BJ (cell line): ENCODE data around the gene NSDHL. TPM values are rescaled to one million over a fixed set of nuclear protein-coding genes. Genes with fewer than 3 reads are reported as not detected.

Source experiments
- CTCF ChIA-PET: fragments of 350-600 bp; formaldehyde crosslinking; extraction: SDS; loops from one replicate; lab custom pipeline; 2021; ENCODE audit warnings: antibody characterized with exemption, inconsistent platforms; lab: Yijun Ruan, JAX
- POLR2A ChIA-PET: fragments of 300-600 bp; sonication (Branson Sonifier 250); formaldehyde crosslinking; extraction: SDS; loops from one replicate; lab custom pipeline; 2021; ENCODE audit warnings: antibody characterized with exemption; lab: Charles Lee
- DNase-seq: peaks from one replicate; pipeline ENCODE4 v3.0.0-alpha.2; 2011; ENCODE audit warnings: low read depth
- H3K27me3 ChIP-seq: 2 replicates; pipeline ENCODE4 v1.6.0; 2011; ENCODE audit warnings: low read length; ENCODE audit not compliant: control insufficient read depth, insufficient read depth
- H3K36me3 ChIP-seq: 2 replicates; pipeline ENCODE4 v1.5.1; 2011; ENCODE audit warnings: low read length; ENCODE audit not compliant: control insufficient read depth, insufficient read depth
- H3K4me3 ChIP-seq: 2 replicates; pipeline ENCODE4 v1.5.1; 2011; ENCODE audit warnings: low read depth, mild to moderate bottlenecking, control low read depth, low read length
- polyA plus RNA-seq: library from polyadenylated mRNA; depleted of rRNA; stranded (reverse); fragments of >200 nt; gene quantifications from 2 replicates; pipeline ENCODE4 v1.2.3, GENCODE V29; 2011
- TF ChIP-seq, protein P1 (sequence below): IDR thresholded peaks from 2 replicates; pipeline ENCODE4 v1.5.1; 2011; ENCODE audit warnings: low read depth, mild to moderate bottlenecking, control low read depth, inconsistent platforms, low read length, moderate library complexity; ENCODE audit not compliant: insufficient read depth

The NSDHL gene
- polyA plus RNA-seq, 1 experiment = 13.7 TPM

DNA sequence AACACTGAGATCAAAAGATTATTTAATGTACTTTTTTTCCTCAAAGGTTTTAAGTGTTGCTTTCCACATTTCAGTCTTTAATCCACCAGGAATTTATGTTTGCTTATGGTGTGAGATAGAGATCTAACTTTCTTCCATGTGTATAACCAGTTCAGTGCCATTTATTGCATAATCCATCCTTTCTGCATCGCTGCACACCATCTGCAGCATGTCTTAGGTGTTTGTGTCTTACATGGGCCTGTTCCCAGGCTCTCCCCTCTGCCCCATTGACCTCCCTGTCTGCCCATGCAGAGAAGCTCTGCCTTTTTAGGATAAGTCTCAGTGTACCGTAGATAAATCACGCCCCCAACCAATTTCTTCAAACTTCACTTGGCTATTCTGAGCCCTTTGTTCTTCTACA, 30.3 kb downstream of the NSDHL start:
- POLR2A ChIA-PET = no interaction called here
- no peak for DNase-seq

DNA sequence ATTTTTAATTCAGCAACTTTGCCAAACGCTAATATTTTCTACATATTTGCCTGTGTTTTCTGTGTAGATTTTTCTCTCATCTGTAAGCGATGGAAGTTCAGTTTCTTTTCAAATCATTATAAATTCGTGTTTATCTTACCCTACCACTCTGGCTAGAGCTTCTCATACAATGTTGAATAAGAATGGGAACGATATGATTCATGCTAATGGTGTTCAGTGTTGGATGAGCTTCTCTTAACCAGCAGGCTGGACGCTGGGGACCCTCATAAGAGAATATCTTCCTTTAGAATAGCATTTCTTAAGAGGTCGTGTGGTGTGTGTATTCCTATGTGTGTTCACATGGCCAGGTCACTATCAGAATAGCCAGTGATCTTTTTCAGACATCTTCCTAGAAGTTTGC, 31.0 kb downstream of the NSDHL start:
- Histone ChIP-seq H3K27me3 (no peaks in the 10 kb centered on the region), H3K4me3 (no peak overlapping the region), H3K36me3 (peaks cover 10% of the 10 kb centered on the region)
- ChIA-PET CTCF (no interaction called here), POLR2A (no interaction called here)
- TF ChIP-seq, protein P1, sequence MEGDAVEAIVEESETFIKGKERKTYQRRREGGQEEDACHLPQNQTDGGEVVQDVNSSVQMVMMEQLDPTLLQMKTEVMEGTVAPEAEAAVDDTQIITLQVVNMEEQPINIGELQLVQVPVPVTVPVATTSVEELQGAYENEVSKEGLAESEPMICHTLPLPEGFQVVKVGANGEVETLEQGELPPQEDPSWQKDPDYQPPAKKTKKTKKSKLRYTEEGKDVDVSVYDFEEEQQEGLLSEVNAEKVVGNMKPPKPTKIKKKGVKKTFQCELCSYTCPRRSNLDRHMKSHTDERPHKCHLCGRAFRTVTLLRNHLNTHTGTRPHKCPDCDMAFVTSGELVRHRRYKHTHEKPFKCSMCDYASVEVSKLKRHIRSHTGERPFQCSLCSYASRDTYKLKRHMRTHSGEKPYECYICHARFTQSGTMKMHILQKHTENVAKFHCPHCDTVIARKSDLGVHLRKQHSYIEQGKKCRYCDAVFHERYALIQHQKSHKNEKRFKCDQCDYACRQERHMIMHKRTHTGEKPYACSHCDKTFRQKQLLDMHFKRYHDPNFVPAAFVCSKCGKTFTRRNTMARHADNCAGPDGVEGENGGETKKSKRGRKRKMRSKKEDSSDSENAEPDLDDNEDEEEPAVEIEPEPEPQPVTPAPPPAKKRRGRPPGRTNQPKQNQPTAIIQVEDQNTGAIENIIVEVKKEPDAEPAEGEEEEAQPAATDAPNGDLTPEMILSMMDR = no peak
- no peak for DNase-seq

More for the DNA sequence above, 30.3 kb downstream of the NSDHL start:
- TF ChIP-seq, protein P1 = no peak
- CTCF ChIA-PET = no interaction called here
- H3K27me3 ChIP-seq = no peaks in the 10 kb centered on the region
- peaks cover 10% of the 10 kb centered on the region for H3K36me3 ChIP-seq
- H3K4me3 ChIP-seq = no peak overlapping the region

DNA sequence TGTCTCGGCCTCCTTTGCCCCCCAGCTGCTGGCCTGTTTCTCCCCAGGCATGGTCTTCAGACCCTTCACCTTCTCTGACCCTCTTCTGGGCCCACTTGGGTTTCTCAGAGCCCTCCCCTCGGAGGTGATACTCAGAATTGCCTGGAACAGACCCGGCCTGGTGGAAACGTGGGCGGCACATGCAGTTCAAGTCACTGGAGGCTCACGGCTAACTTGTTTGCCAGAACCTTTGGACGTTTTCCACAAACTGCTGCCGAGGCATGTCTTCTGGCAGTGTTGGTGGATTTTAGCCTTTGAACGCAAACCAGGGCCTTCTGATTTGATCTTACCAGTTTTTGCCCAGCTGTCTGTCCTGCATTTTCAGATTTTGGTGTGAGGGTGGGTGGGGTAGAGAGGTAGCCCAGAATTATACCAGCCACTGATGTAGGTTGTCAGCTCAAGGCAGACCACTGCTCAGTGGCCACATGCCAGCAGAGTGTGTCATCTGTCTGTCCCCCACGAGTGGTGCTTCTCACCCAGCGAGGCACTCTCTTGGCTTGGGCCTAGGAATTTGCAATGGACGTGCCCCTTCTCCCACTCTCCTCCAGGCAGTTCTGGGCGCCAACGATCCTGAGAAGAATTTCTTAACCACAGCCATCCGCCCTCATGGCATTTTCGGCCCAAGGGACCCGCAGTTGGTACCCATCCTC, 34.5 kb downstream of the NSDHL start:
- DNase-seq = no peak
- no peaks in the 10 kb centered on the region for H3K27me3 ChIP-seq
- POLR2A ChIA-PET = no interaction called here
- TF ChIP-seq, protein P1 = no peak
- H3K36me3 ChIP-seq = peaks cover 6% of the 10 kb centered on the region
- CTCF ChIA-PET = no interaction called here
- no peak overlapping the region for H3K4me3 ChIP-seq

DNA sequence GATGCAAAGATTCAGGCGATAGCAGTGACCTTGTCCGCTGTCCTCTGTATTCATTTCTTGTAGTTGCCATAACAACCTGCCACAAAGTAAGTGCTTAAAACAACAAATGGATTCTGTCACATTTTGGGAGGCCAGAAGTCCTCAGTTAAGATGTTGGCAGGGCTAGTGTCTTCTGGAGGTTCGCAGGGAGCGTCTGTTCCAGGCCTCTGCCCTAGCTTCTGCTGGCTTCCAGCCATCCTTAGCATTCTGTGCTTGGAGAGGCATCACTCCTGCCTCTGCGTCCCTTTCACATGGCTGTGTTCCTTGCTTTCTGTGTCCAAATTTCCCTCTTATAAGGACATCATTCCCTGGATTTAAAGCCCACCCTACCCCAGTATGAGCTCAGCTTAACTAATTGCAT, 35.5 kb downstream of the NSDHL start:
- ChIA-PET POLR2A (no interaction called here), CTCF (no interaction called here)
- H3K4me3 ChIP-seq = no peak overlapping the region
- H3K27me3 ChIP-seq = no peaks in the 10 kb centered on the region
- DNase-seq = no peak
- H3K36me3 ChIP-seq = peaks cover 6% of the 10 kb centered on the region
- TF ChIP-seq, protein P1 = no peak

DNA sequence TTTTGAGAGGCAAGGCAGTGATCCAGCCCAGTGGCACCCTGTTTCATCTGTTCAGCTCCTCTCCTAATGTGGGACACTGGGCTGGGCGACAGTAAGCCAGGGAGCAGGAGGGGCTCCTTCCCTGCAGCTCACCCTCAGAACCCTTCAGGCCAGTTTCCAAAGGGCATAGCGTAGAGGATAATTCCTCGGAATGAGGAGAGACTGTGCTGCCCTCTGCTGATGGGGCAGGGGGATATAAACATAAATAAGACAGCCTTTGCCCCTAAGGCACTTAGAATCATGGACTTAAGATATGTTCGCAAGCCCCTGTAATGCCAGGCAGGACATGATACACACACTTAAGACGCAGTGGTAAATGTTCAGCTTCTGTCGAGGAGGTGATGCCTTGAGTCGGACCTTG, 39.1 kb downstream of the NSDHL start:
- no peak overlapping the region for H3K4me3 ChIP-seq
- no peaks in the 10 kb centered on the region for H3K27me3 ChIP-seq
- TF ChIP-seq, protein P1 = no peak
- POLR2A ChIA-PET = no interaction called here
- no peak for DNase-seq
- CTCF ChIA-PET = no interaction called here
- H3K36me3 ChIP-seq = peaks cover 4% of the 10 kb centered on the region
